Trophoblast cell (in vitro differentiated cells and primary cell): ENCODE data around the gene PKD1L1.
"Not testable (repeated sequence)": the region's sequence is repeated elsewhere in the genome, so short reads cannot be mapped to it uniquely, and the experiment has no call there.

Source experiments
- DNase-seq, 2 donors: peaks; one replicate each; pipeline ENCODE4 v3.0.0-alpha.2; 2016
- H2AFZ ChIP-seq: 2 replicates; pipeline ENCODE4 v1.6.1; 2013; ENCODE audit warnings: low read length, moderate library complexity, mild to moderate bottlenecking; ENCODE audit not compliant: insufficient read depth, poor library complexity
- H2AK5ac ChIP-seq: 2 replicates; pipeline ENCODE4 v1.6.1; 2013; ENCODE audit warnings: mild to moderate bottlenecking, low read length
- H2BK120ac ChIP-seq: 2 replicates; pipeline ENCODE4 v1.6.1; 2013; ENCODE audit warnings: low read length, mild to moderate bottlenecking, moderate library complexity; ENCODE audit not compliant: insufficient read depth, poor library complexity
- H2BK12ac ChIP-seq: 2 replicates; pipeline ENCODE4 v1.6.1; 2013; ENCODE audit warnings: mild to moderate bottlenecking, low read length, moderate library complexity
- H2BK5ac ChIP-seq: 2 replicates; pipeline ENCODE4 v1.6.1; 2013; ENCODE audit warnings: low read length, low read depth, moderate library complexity, mild to moderate bottlenecking; ENCODE audit not compliant: poor library complexity
- H3K14ac ChIP-seq: 2 replicates; pipeline ENCODE4 v1.6.1; 2013; ENCODE audit warnings: mild to moderate bottlenecking, low read length
- H3K18ac ChIP-seq: 2 replicates; pipeline ENCODE4 v1.6.1; 2013; ENCODE audit warnings: mild to moderate bottlenecking, low read length
- H3K23ac ChIP-seq: 2 replicates; pipeline ENCODE4 v1.6.1; 2013; ENCODE audit warnings: low read length
- H3K27ac ChIP-seq: 2 replicates; pipeline ENCODE4 v1.5.1; 2013; ENCODE audit warnings: low read depth, mild to moderate bottlenecking, inconsistent platforms, low read length, moderate library complexity
- H3K27me3 ChIP-seq: 2 replicates; pipeline ENCODE4 v1.6.1; 2013; ENCODE audit warnings: inconsistent platforms, mild to moderate bottlenecking, low read length, moderate library complexity; ENCODE audit not compliant: insufficient read depth
- H3K36me3 ChIP-seq, 2 experiments: 1 replicate in 1 of 2; 2 replicates in 1 of 2; pipeline ENCODE4 v1.6.1; 2013; ENCODE audit warnings: low read length in 2 of 2, mild to moderate bottlenecking in 2 of 2, moderate library complexity in 1 of 2; ENCODE audit not compliant: insufficient read depth in 2 of 2, control insufficient read depth in 1 of 2
- H3K4ac ChIP-seq: 2 replicates; pipeline ENCODE4 v1.6.1; 2013; ENCODE audit warnings: low read depth, mild to moderate bottlenecking, low read length, moderate library complexity
- H3K4me1 ChIP-seq, 2 experiments: 1 replicate in 1 of 2; 2 replicates in 1 of 2; pipeline ENCODE4 v1.6.1; 2013; ENCODE audit warnings: low read length in 2 of 2, mild to moderate bottlenecking in 2 of 2, moderate library complexity in 1 of 2; ENCODE audit not compliant: insufficient read depth in 2 of 2, control insufficient read depth in 1 of 2
- H3K4me2 ChIP-seq: 2 replicates; pipeline ENCODE4 v1.6.1; 2013; ENCODE audit warnings: inconsistent platforms, mild to moderate bottlenecking, low read length, moderate library complexity
- H3K4me3 ChIP-seq: 2 replicates; pipeline ENCODE4 v1.5.1; 2013; ENCODE audit warnings: mild to moderate bottlenecking, low read depth, low read length, inconsistent platforms
- H3K79me1 ChIP-seq: one replicate; pipeline ENCODE4 v1.6.1; 2013; ENCODE audit warnings: low read length
- H3K79me2 ChIP-seq: 2 replicates; pipeline ENCODE4 v1.6.1; 2013; ENCODE audit warnings: low read length, mild to moderate bottlenecking; ENCODE audit not compliant: control insufficient read depth, insufficient read depth, poor library complexity
- H3K9ac ChIP-seq: 2 replicates; pipeline ENCODE4 v1.6.1; 2013; ENCODE audit warnings: mild to moderate bottlenecking, low read length
- H3K9me3 ChIP-seq: 2 replicates; pipeline ENCODE4 v1.6.1; 2013; ENCODE audit warnings: low read depth, mild to moderate bottlenecking, control low read depth, inconsistent platforms, low read length; ENCODE audit not compliant: insufficient read depth
- H4K12ac ChIP-seq: 2 replicates; pipeline ENCODE4 v1.6.1; 2013; ENCODE audit warnings: low read depth, mild to moderate bottlenecking, low read length, moderate library complexity
- H4K8ac ChIP-seq: 2 replicates; pipeline ENCODE4 v1.6.1; 2013; ENCODE audit warnings: low read depth, mild to moderate bottlenecking, low read length, moderate library complexity
- H4K91ac ChIP-seq: one replicate; pipeline ENCODE4 v1.6.1; 2013; ENCODE audit warnings: low read depth, mild to moderate bottlenecking, low read length, moderate library complexity
- WGBS: extraction: QIAGEN DNeasy Blood & Tissue Kit; methylation state at CpG from one replicate; pipeline ENCODE4 v1.1.7; 2013; ENCODE audit warnings: missing lambda C conversion rate; ENCODE audit not compliant: insufficient read length, insufficient coverage; ENCODE audit errors: extremely low coverage; 5-methylcytosine and 5-hydroxymethylcytosine counted together

The PKD1L1 gene

GRCh38 chr7:47942651-47943050 is 5.6 kb downstream of the PKD1L1 start:
- not testable (repeated sequence) for H4K8ac ChIP-seq, H3K9me3 ChIP-seq, H3K4me2 ChIP-seq, H2BK5ac ChIP-seq, H3K27ac ChIP-seq, H3K79me1 ChIP-seq, H3K79me2 ChIP-seq, H2AK5ac ChIP-seq, H3K23ac ChIP-seq, H3K9ac ChIP-seq, H3K4ac ChIP-seq, H3K18ac ChIP-seq, DNase-seq, H3K27me3 ChIP-seq, H4K12ac ChIP-seq, H2AFZ ChIP-seq, H3K14ac ChIP-seq, H2BK120ac ChIP-seq, H3K36me3 ChIP-seq, H4K91ac ChIP-seq, H3K4me3 ChIP-seq, H3K4me1 ChIP-seq, H2BK12ac ChIP-seq
- WGBS: no CpG with 5 or more reads among the region's 10 CpGs

GRCh38 chr7:47942132-47942531 is 6.1 kb downstream of the PKD1L1 start:
- H4K91ac ChIP-seq: no peak overlapping the region

DNA sequence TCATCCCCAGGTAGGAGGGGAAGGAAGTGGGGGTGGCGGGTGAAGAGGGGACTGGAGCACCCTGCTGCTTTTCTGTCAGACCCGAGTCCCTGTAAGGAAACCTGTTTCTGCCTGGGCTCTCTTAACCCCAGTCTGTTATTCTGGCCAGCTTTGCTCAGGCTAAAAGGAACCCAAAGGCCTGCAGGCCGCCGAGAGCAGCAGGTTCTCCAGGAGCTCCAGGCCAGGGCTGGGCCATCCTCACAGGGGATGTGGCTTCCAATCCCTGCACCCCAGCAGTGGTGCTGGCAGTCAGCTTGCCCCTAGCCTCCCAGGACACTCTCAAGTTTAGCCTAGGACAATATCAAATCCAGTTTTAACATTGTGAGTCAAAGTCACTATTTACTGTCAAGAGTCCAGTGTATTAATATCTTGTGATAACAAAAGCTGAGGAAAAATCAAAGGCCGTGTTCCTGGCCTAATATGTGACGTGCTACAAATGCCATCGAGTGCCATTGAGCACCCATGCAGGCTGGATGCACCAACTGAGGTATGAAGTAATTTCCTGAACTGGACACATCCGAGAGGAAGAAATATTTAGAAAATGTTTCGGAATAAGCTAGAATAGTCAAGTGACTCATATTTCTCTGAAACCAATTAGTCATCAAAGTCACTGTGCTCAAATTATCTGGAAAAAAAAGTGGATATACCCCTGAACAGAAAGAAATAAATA is 7.0 kb downstream of the PKD1L1 start:
- H2AFZ ChIP-seq: no peak overlapping the region
- H2BK12ac ChIP-seq: no peak overlapping the region
- H3K23ac ChIP-seq: no peak overlapping the region
- no peak overlapping the region for H3K4me3 ChIP-seq
- no peak overlapping the region for H3K14ac ChIP-seq
- no peak overlapping the region for H2BK120ac ChIP-seq
- H3K4me2 ChIP-seq: no peak overlapping the region
- H3K9me3 ChIP-seq: peaks cover 1% of the 10 kb centered on the region
- no peak overlapping the region for H3K27ac ChIP-seq
- DNase-seq: peak; percentile 68 to 87
- no peak overlapping the region for H4K91ac ChIP-seq
- no peak overlapping the region for H3K18ac ChIP-seq
- no peaks in the 10 kb centered on the region for H3K79me2 ChIP-seq
- H3K9ac ChIP-seq: no peak overlapping the region
- H3K27me3 ChIP-seq: no peaks in the 10 kb centered on the region
- no peak overlapping the region for H2AK5ac ChIP-seq
- H3K36me3 ChIP-seq: no peaks in the 10 kb centered on the region
- H3K4ac ChIP-seq: no peak overlapping the region
- no CpG with 5 or more reads among the region's 9 CpGs for WGBS
- H3K4me1 ChIP-seq: peaks cover 4 to 10% of the 10 kb centered on the region in 2 experiments
- no peak overlapping the region for H4K8ac ChIP-seq
- H3K79me1 ChIP-seq: peaks cover 2% of the 10 kb centered on the region
- no peak overlapping the region for H2BK5ac ChIP-seq
- no peak overlapping the region for H4K12ac ChIP-seq

More at GRCh38 chr7:47942132-47942531, 6.1 kb downstream of the PKD1L1 start:
- no peak overlapping the region for H4K12ac ChIP-seq
- H3K27me3 ChIP-seq: no peaks in the 10 kb centered on the region
- H2AFZ ChIP-seq: no peak overlapping the region
- peaks cover 4 to 10% of the 10 kb centered on the region in 2 experiments for H3K4me1 ChIP-seq
- H2BK12ac ChIP-seq: no peak overlapping the region
- no peaks in the 10 kb centered on the region for H3K79me2 ChIP-seq
- H3K9me3 ChIP-seq: peaks cover 3% of the 10 kb centered on the region
- peak in 1 of 2 donors; percentile 15 for DNase-seq
- WGBS: 100% methylated on average over 1 of the region's 10 CpGs
- no peak overlapping the region for H3K23ac ChIP-seq
- no peak overlapping the region for H3K27ac ChIP-seq
- no peaks in the 10 kb centered on the region for H3K36me3 ChIP-seq
- no peak overlapping the region for H3K4me2 ChIP-seq
- H3K4me3 ChIP-seq: no peak overlapping the region
- no peak overlapping the region for H3K9ac ChIP-seq
- no peak overlapping the region for H2BK5ac ChIP-seq
- peaks cover 2% of the 10 kb centered on the region for H3K79me1 ChIP-seq
- H3K14ac ChIP-seq: no peak overlapping the region
- no peak overlapping the region for H2AK5ac ChIP-seq
- H3K4ac ChIP-seq: no peak overlapping the region
- H3K18ac ChIP-seq: no peak overlapping the region
- no peak overlapping the region for H2BK120ac ChIP-seq
- no peak overlapping the region for H4K8ac ChIP-seq

DNA sequence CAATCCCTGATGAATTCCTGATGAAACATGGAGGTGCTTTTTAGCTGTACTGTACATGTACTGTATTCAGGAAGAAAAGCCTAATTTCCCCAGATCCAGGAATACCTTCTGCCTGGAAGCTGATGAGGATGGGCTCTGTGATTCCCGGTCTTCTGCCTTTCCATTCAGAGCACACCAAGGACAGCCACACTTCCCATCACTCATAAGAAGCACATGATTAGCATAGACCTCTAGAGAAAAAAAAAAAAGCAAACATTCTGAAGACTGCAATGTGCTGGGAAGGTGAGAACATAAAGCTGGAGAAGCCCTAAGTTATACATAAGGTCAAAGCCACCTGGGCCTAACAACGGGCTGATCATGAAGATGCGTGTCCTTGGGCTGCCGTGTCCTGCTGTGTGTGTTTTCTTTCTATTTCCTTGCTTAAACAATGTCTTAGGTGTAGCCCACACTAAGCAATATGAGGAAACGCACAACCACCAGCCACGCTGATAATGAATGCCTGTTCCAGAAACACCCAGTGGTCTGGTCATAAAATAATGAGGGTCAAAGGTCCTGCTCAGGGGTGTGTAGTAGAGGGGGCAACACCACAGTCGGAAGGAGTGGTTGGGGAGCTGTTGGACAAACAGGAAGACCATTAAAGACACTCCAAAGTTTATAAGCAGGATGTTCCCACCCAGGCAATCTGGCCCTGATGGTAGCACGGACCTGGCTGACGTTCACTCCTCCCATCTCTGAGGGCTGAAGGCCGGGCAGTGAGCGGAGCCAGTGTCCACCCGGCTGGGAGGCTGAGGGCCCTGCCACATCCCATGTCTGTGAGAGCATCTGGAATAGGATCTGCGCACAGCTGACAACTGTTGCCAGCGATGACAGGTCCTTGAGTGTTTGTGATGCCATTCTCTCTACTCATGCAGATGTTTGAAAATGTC is 7.9 kb downstream of the PKD1L1 start:
- no CpG with 5 or more reads among the region's 14 CpGs for WGBS
- peaks cover 2% of the 10 kb centered on the region for H3K79me1 ChIP-seq
- H3K27ac ChIP-seq: no peak overlapping the region
- H3K79me2 ChIP-seq: no peaks in the 10 kb centered on the region
- H3K4ac ChIP-seq: no peak overlapping the region
- no peak overlapping the region for H3K14ac ChIP-seq
- no peak overlapping the region for H4K12ac ChIP-seq
- no peaks in the 10 kb centered on the region for H3K36me3 ChIP-seq
- no peak overlapping the region for H2BK12ac ChIP-seq
- H3K18ac ChIP-seq: no peak overlapping the region
- H2AK5ac ChIP-seq: no peak overlapping the region
- H3K4me2 ChIP-seq: no peak overlapping the region
- no peak overlapping the region for H4K8ac ChIP-seq
- H2BK5ac ChIP-seq: no peak overlapping the region
- H4K91ac ChIP-seq: no peak overlapping the region
- H3K9ac ChIP-seq: no peak overlapping the region
- peaks cover 2% of the 10 kb centered on the region for H3K9me3 ChIP-seq
- peak; percentile 85 to 90 for DNase-seq
- H3K23ac ChIP-seq: no peak overlapping the region
- H3K27me3 ChIP-seq: no peaks in the 10 kb centered on the region
- no peak overlapping the region for H2AFZ ChIP-seq
- H2BK120ac ChIP-seq: no peak overlapping the region
- H3K4me1 ChIP-seq: peaks cover 4 to 10% of the 10 kb centered on the region in 2 experiments
- no peak overlapping the region for H3K4me3 ChIP-seq
